Activated CD8-positive, alpha-beta memory T cell treated with anti-CD3 and anti-CD28 coated beads, Interleukin-2, amount 50 U/mL, for 48 hours (primary cell): ENCODE measurements around the gene MGAT1.

Experiments used
- DNase-seq: peaks from one replicate; pipeline ENCODE4 v3.0.0-alpha.2; 2020

The MGAT1 gene

GRCh38 chr5:180823940-180824629, 21.5 kb upstream of the MGAT1 start:
- DNase-seq = no peak

- no peak for DNase-seq
Measured at GRCh38 chr5:180823346-180823745, 20.7 kb upstream of the MGAT1 start.

GRCh38 chr5:180821538-180821937, 18.9 kb upstream of the MGAT1 start:
- DNase-seq = no peak

- no peak for DNase-seq
Measured at GRCh38 chr5:180820788-180821321, 18.2 kb upstream of the MGAT1 start.

- no peak for DNase-seq
Measured at GRCh38 chr5:180818677-180819341, 16.2 kb upstream of the MGAT1 start.

- no peak for DNase-seq
Measured at GRCh38 chr5:180817893-180818674, 15.5 kb upstream of the MGAT1 start.

GRCh38 chr5:180816608-180817534, 14.3 kb upstream of the MGAT1 start:
- no peak for DNase-seq

GRCh38 chr5:180815293-180815917, 12.8 kb upstream of the MGAT1 start:
- DNase-seq = no peak

GRCh38 chr5:180813420-180813819, 10.8 kb upstream of the MGAT1 start:
- peak; percentile 50 for DNase-seq

GRCh38 chr5:180811623-180812124, 9.1 kb upstream of the MGAT1 start:
- DNase-seq = peak; percentile 52

GRCh38 chr5:180810959-180811622, 8.5 kb upstream of the MGAT1 start:
- DNase-seq = peak; percentile 50

GRCh38 chr5:180810210-180810958, 7.8 kb upstream of the MGAT1 start:
- DNase-seq = peak; percentile 97

GRCh38 chr5:180809403-180810209, 7.0 kb upstream of the MGAT1 start:
- DNase-seq = no peak

GRCh38 chr5:180808461-180809000, 5.9 kb upstream of the MGAT1 start:
- DNase-seq = peak; percentile 53

- no peak for DNase-seq
Measured at GRCh38 chr5:180807654-180808414, 5.2 kb upstream of the MGAT1 start.

- peak; percentile 44 for DNase-seq
Measured at GRCh38 chr5:180807046-180807445, 4.4 kb upstream of the MGAT1 start.

- DNase-seq = peak; percentile 50
Measured at GRCh38 chr5:180806351-180807011, 3.9 kb upstream of the MGAT1 start.

GRCh38 chr5:180804129-180804618, 1.6 kb upstream of the MGAT1 start:
- DNase-seq = peak; percentile 72
